ENCODE results near the gene SOX2.
"Not testable (repeated sequence)": the region's sequence is repeated elsewhere in the genome, so short reads cannot be mapped to it uniquely, and the experiment has no call there.

Gene SOX2

GRCh38 chr3:181757694-181758306 lies 46.1 kb downstream of the SOX2 start:
- no peaks in the 10 kb centered on the region for H3K36me3 Mint-ChIP-seq (ENCODE audit: insufficient read depth)
- no peak for ATAC-seq (replicated peaks; ENCODE audit: extremely low read depth, poor library complexity, severe bottlenecking)

GRCh38 chr3:181761906-181762305 lies 50.2 kb downstream of the SOX2 start:
- H3K4me1 Mint-ChIP-seq, result no peaks in the 10 kb centered on the region
- no peak overlapping the region for H3K27ac Mint-ChIP-seq (ENCODE audit: low read depth)

More at GRCh38 chr3:181757694-181758306, 46.1 kb downstream of the SOX2 start:
- H3K4me1 Mint-ChIP-seq, result no peaks in the 10 kb centered on the region
- no peak overlapping the region for H3K4me3 Mint-ChIP-seq
- no peak for DNase-seq (ENCODE audit: low spot score in 2 of 2)
- peaks cover 11% of the 10 kb centered on the region for H3K27me3 Mint-ChIP-seq
- no peaks in the 10 kb centered on the region for H3K9me3 Mint-ChIP-seq
- no peak overlapping the region for H3K27ac Mint-ChIP-seq (ENCODE audit: low read depth)

GRCh38 chr3:181764033-181764432 lies 52.3 kb downstream of the SOX2 start:
- not testable (repeated sequence) for H3K4me3 Mint-ChIP-seq; ATAC-seq (replicated peaks; ENCODE audit: extremely low read depth, poor library complexity, severe bottlenecking); H3K27ac Mint-ChIP-seq (ENCODE audit: low read depth); DNase-seq (ENCODE audit: low spot score in 2 of 2); H3K27me3 Mint-ChIP-seq; H3K36me3 Mint-ChIP-seq (ENCODE audit: insufficient read depth); H3K4me1 Mint-ChIP-seq; H3K9me3 Mint-ChIP-seq

More at GRCh38 chr3:181761906-181762305, 50.2 kb downstream of the SOX2 start:
- Mint-ChIP-seq H3K4me3 (no peak overlapping the region), H3K9me3 (peaks cover 5% of the 10 kb centered on the region), H3K27me3 (no peaks in the 10 kb centered on the region), H3K36me3 (ENCODE audit: insufficient read depth) (no peaks in the 10 kb centered on the region)
- DNase-seq (ENCODE audit: low spot score in 2 of 2), result no peak
- ATAC-seq (replicated peaks; ENCODE audit: extremely low read depth, poor library complexity, severe bottlenecking), result no peak

Data from central memory CD8-positive, alpha-beta T cell (primary cell).